Mucosa of descending colon (tissue), 3 donors: ENCODE data around the gene TAPBPL. TPM values are rescaled to one million over a fixed set of nuclear protein-coding genes. Genes with fewer than 3 reads are reported as not detected.

Source experiments
- ATAC-seq: fragments of 200-7000 bp; cut with Tn5 transposase; one replicate; pipeline ENCODE4 v1.9.1; 2020; ENCODE audit warnings: mild to moderate bottlenecking, moderate library complexity
- DNase-seq, 3 donors: peaks; one replicate each; pipeline ENCODE4 v3.0.0-alpha.2; 2020
- H3K36me3 ChIP-seq: fragments of 200-600 bp; one replicate; pipeline ENCODE4 v1.8.0; 2021; ENCODE audit warnings: low read depth, mild to moderate bottlenecking
- H3K4me1 ChIP-seq: fragments of 200-600 bp; one replicate; pipeline ENCODE4 v1.8.0; 2021; ENCODE audit warnings: low read depth, mild to moderate bottlenecking
- H3K4me3 ChIP-seq: fragments of 200-600 bp; one replicate; pipeline ENCODE4 v1.8.0; 2021; ENCODE audit warnings: mild to moderate bottlenecking
- H3K9me3 ChIP-seq: fragments of 200-600 bp; one replicate; pipeline ENCODE4 v1.8.0; 2021; ENCODE audit warnings: mild to moderate bottlenecking
- CTCF ChIP-seq: fragments of 200-600 bp; IDR thresholded peaks from one replicate; pipeline ENCODE4 v1.8.0; 2022; ENCODE audit warnings: antibody characterized with exemption, mild to moderate bottlenecking
- intact Hi-C, 2 donors: fragments of 100-400 bp; cut with DNase I in 1 of 2; cut with micrococcal nuclease in 1 of 2; formaldehyde crosslinking; loops; one replicate each; pipeline versions ENCODE4 v1.11.0 to v1.11.1; 2022; cut with DNase I, micrococcal nuclease
- long read RNA-seq, 2 donors: library from polyadenylated mRNA; unstranded; transcript quantifications; one replicate each; pipeline ENCODE4 v2.0.0, GENCODE V29; 2019 to 2021
- total RNA-seq, 3 donors: library from RNA; stranded (reverse); fragmentation: NEBNext Ultra II Directional in 2 of 3; extraction: Animal tissue kit (Norgen Biotek cat#: 25700) in 2 of 3; gene quantifications; one replicate each; pipeline versions ENCODE4 v1.2.1 to v1.2.4, GENCODE V29; 2021 to 2023
- donor health status: DM: no; HTN: no; CAD: no; lungs with moderate emphysema.
- donor health status: DM: no; HTN: no; CAD: no.
- donor health status: DM: no; HTN: yes; CAD: no.

TAPBPL gene
- total RNA-seq, result 100 to 1,000 TPM in 1 of 3 donors, 10 to 100 TPM in 2; 40.9 to 107 (median 72.0) TPM
- long read RNA-seq, donor 1, transcript TAPBPL-201 (7 exons, 1,741 nt), result major isoform, 21 of 37 reads
- long read RNA-seq, donor 1, partial matches to known transcripts, result 7 of 37 reads
- long read RNA-seq, donor 1, other reads (novel, unspliced or antisense), result 9 of 37 reads
- long read RNA-seq, donor 2, transcript TAPBPL-201 (7 exons, 1,741 nt), result major isoform, 156 of 171 reads
- long read RNA-seq, donor 2, partial matches to known transcripts, result 7 of 171 reads
- long read RNA-seq, donor 2, other reads (novel, unspliced or antisense), result 7 of 171 reads

- DNase-seq, result peak; percentile 89 to 91 (median 89)
- no peaks in the 10 kb centered on the region for H3K36me3 ChIP-seq
- H3K4me1 ChIP-seq, result peaks cover 23% of the 10 kb centered on the region
- TF ChIP-seq CTCF, result no peak
- H3K9me3 ChIP-seq, result no peaks in the 10 kb centered on the region
- intact Hi-C loops, result no loop called here
- peak; percentile 85 for ATAC-seq
- H3K4me3 ChIP-seq, result peak within 1 kb of the TSS; percentile 22
These were observed at the start of gene TAPBPL for GRCh38 chr12:6451348-6452244. Gene TAPBPL (plus strand): TSS chr12:6452042. CDS start chr12:6452249, 207 bp downstream.

- Histone ChIP-seq H3K9me3 (no peaks in the 10 kb centered on the region), H3K36me3 (no peaks in the 10 kb centered on the region), H3K4me3 (no peak overlapping the region), H3K4me1 (peaks cover 6% of the 10 kb centered on the region)
- DNase-seq, result no peak
- intact Hi-C loops, result no loop called here
- TF ChIP-seq CTCF, result no peak
- no peak for ATAC-seq
These were observed 47.5 kb upstream of the TAPBPL start for GRCh38 chr12:6404390-6404789.

GRCh38 chr12:6405963-6406362 lies 45.9 kb upstream of the TAPBPL start:
- ATAC-seq (no peak), DNase-seq (no peak)
- no peaks in the 10 kb centered on the region for H3K4me1 ChIP-seq
- no peak overlapping the region for H3K4me3 ChIP-seq
- intact Hi-C loops, result no loop called here
- H3K9me3 ChIP-seq, result no peaks in the 10 kb centered on the region
- no peak for TF ChIP-seq CTCF
- H3K36me3 ChIP-seq, result no peaks in the 10 kb centered on the region

GRCh38 chr12:6407236-6407954 lies 44.4 kb upstream of the TAPBPL start:
- no peak for TF ChIP-seq CTCF
- no peak for ATAC-seq

GRCh38 chr12:6416596-6416995 lies 35.2 kb upstream of the TAPBPL start:
- intact Hi-C loops, result no loop called here
- peak; percentile 20 for ATAC-seq

More at GRCh38 chr12:6407236-6407954, 44.4 kb upstream of the TAPBPL start:
- Histone ChIP-seq H3K4me3 (no peak overlapping the region), H3K4me1 (no peaks in the 10 kb centered on the region), H3K9me3 (no peaks in the 10 kb centered on the region), H3K36me3 (no peaks in the 10 kb centered on the region)
- no peak for DNase-seq
- intact Hi-C loops, result no loop called here

More at GRCh38 chr12:6416596-6416995, 35.2 kb upstream of the TAPBPL start:
- no peak overlapping the region for H3K4me3 ChIP-seq
- H3K36me3 ChIP-seq, result no peaks in the 10 kb centered on the region
- no peak for DNase-seq
- no peak for TF ChIP-seq CTCF
- H3K9me3 ChIP-seq, result no peaks in the 10 kb centered on the region
- peaks cover 5% of the 10 kb centered on the region for H3K4me1 ChIP-seq
